ENCODE measurements around the gene SHC4. TPM values are rescaled to one million over a fixed set of nuclear protein-coding genes. Genes with fewer than 3 reads are reported as not detected.

SHC4 gene
- total and polyA plus RNA-seq, 9 of the 15 experiments (the other 6 are each of a cell fraction or from before 2014, with no cell fraction given), result 0.43 to 1.2 (median 0.67) TPM

DNA sequence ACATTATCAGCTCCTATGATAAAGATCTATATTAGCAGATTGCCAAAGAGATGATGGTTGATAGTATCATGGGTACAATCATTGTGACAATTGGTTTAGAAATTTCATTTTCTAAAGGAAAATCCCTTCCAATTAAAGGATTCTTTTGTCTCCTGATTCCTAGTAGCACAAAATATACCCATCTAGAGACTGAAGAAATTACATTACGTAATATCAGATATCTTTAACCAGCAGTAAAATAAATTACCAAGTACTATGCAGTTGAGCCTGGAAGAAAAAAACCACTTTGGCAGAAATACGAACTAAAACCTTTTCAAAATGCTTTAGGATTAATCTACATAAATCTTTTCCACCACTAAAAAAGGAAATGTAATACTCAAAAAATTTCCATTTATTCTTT lies 35.6 kb upstream of the SHC4 start:
- POLR2A ChIA-PET, result no interaction called here
- peaks cover 40% of the 10 kb centered on the region for H3K36me3 ChIP-seq (ENCODE audit: control insufficient read depth, insufficient read depth, low read length)
- no peaks in the 10 kb centered on the region for H3K79me2 ChIP-seq (ENCODE audit: control insufficient read depth, insufficient read depth, low read length)
- in situ Hi-C loops (cut with MboI) (no loop called here), intact Hi-C loops (cut with micrococcal nuclease) (no loop called here)
- H3K4me3 ChIP-seq, result no peak overlapping the region
- no peak overlapping the region for H3K4me2 ChIP-seq (ENCODE audit: insufficient read depth, low read length)
- no peaks in the 10 kb centered on the region for H3K4me1 ChIP-seq (replicated peaks in 1 of 2; ENCODE audit: control insufficient read depth in 2 of 2, insufficient read depth in 2 of 2, low read length in 2 of 2)
- TF ChIP-seq CEBPB (tag; IDR thresholded peaks at IDR 0.05), result peak; percentile 75
- TF ChIP-seq XRCC3 (IDR thresholded peaks at IDR 0.05), result no peak
- no peak for TF ChIP-seq XRCC4 (IDR thresholded peaks at IDR 0.05; ENCODE audit: extremely low read depth, insufficient read depth, insufficient read length)
- TF ChIP-seq CEBPG (CRISPR knock-in tag; IDR thresholded peaks at IDR 0.05), result no peak
- TF ChIP-seq CEBPG (tag; conservative IDR thresholded peaks at IDR 0.05 in 1 of 2, IDR thresholded peaks at IDR 0.05 in 1 of 2), result peak; percentile 19 to 63; a peak in 2 of 4 replicates
- no peak for TF ChIP-seq CREB3L1 (IDR thresholded peaks at IDR 0.05; ENCODE audit: borderline replicate concordance, low read depth)
- FAIRE-seq, result no peak
- H3K9ac ChIP-seq (ENCODE audit: insufficient read depth in 1 of 2, low read depth in 2 of 2, low read length in 2 of 2), result no peak overlapping the region
- no peak overlapping the region for H2AFZ ChIP-seq (ENCODE audit: low read depth, low read length)
- CTCF ChIA-PET (ENCODE audit: low intra/inter-chr PET ratio), result no interaction called here
- H4K20me1 ChIP-seq (replicated peaks; ENCODE audit: control insufficient read depth, insufficient read depth, low read length), result no peaks in the 10 kb centered on the region; the same call in 1 of the 2 replicates
- H3K27ac ChIP-seq (ENCODE audit: extremely low read depth, low read depth, low read length), result no peak overlapping the region
- H3K9me3 ChIP-seq (replicated peaks; ENCODE audit: control insufficient read depth, insufficient read depth, low read depth, low read length), result no peaks in the 10 kb centered on the region
- BruUV-seq (replicated peaks), result no TSS peak
- H3K9me1 ChIP-seq (ENCODE audit: control insufficient read depth, insufficient read depth, low read length), result no peaks in the 10 kb centered on the region
- no peaks in the 10 kb centered on the region for H3K27me3 ChIP-seq (ENCODE audit: control insufficient read depth in 2 of 2, insufficient read depth in 2 of 2, low read length in 2 of 2)
- WGBS (ENCODE audit: insufficient coverage, low coverage, missing lambda C conversion rate), result 76% methylated on average over 2 of the region's 2 CpGs
- no peak for ATAC-seq
- DNase-seq (ENCODE audit: extremely low read depth in 1 of 4, low spot score in 3 of 4), result no peak

Measured in K562 (cell line).